Osteoblast (primary cell): ENCODE results near the gene SDHD. TPM values are rescaled to one million over a fixed set of nuclear protein-coding genes. Genes with fewer than 3 reads are reported as not detected.
A peak's percentile ranks its signal among the peaks of the same experiment; 100 is the strongest.

Experiments
- DNase-seq: peaks from one replicate; pipeline ENCODE4 v3.0.0; 2011; ENCODE audit warnings: low spot score, mixed read lengths; ENCODE audit not compliant: insufficient read length; ENCODE audit errors: missing footprints
- H2AFZ ChIP-seq: 2 replicates; pipeline ENCODE4 v1.6.0; 2011; ENCODE audit warnings: mild to moderate bottlenecking, low read length
- H3K27ac ChIP-seq: 2 replicates; pipeline ENCODE4 v1.5.1; 2011; ENCODE audit warnings: mild to moderate bottlenecking, low read depth, low read length, moderate library complexity
- H3K27me3 ChIP-seq: 2 replicates; pipeline ENCODE4 v1.6.0; 2012; ENCODE audit warnings: mild to moderate bottlenecking, control low read depth, inconsistent platforms, low read length, moderate library complexity; ENCODE audit not compliant: insufficient read depth
- H3K36me3 ChIP-seq: 2 replicates; pipeline ENCODE4 v1.5.1; 2011; ENCODE audit warnings: mild to moderate bottlenecking, low read length, control low read depth, moderate library complexity; ENCODE audit not compliant: insufficient read depth
- H3K4me1 ChIP-seq: 2 replicates; pipeline ENCODE4 v1.5.1; 2011; ENCODE audit warnings: mild to moderate bottlenecking, low read length, control low read depth, moderate library complexity; ENCODE audit not compliant: insufficient read depth
- H3K4me2 ChIP-seq: 2 replicates; pipeline ENCODE4 v1.6.0; 2011; ENCODE audit warnings: mild to moderate bottlenecking, low read length; ENCODE audit not compliant: insufficient read depth
- H3K4me3 ChIP-seq: fragments of 200-600 bp; sonication (generic); 3 replicates; pipeline ENCODE4 v1.5.1; 2012; ENCODE audit warnings: mild to moderate bottlenecking, low read length, inconsistent platforms; ENCODE audit not compliant: insufficient read depth
- H3K79me2 ChIP-seq: 2 replicates; pipeline ENCODE4 v1.6.0; 2012; ENCODE audit warnings: mild to moderate bottlenecking, low read length, control low read depth, inconsistent platforms; ENCODE audit not compliant: insufficient read depth
- H3K9me3 ChIP-seq: 2 replicates; pipeline ENCODE4 v1.5.1; 2011; ENCODE audit warnings: low read depth, low read length, control low read depth
- H4K20me1 ChIP-seq: 2 replicates; pipeline ENCODE4 v1.6.0; 2012; ENCODE audit warnings: mild to moderate bottlenecking, low read length, control low read depth; ENCODE audit not compliant: insufficient read depth
- CTCF ChIP-seq: IDR thresholded peaks from 2 replicates; pipeline ENCODE4 v1.5.1; 2011; ENCODE audit warnings: mild to moderate bottlenecking, low read depth, low read length, moderate library complexity; ENCODE audit errors: extremely low read depth
- total RNA-seq: library from RNA; depleted of rRNA; stranded (reverse); fragments of >200 nt; gene quantifications from 2 replicates; pipeline ENCODE4 v1.2.3, GENCODE V29; 2012

SDHD gene
- total RNA-seq, 1 donor, result 100 TPM

DNA sequence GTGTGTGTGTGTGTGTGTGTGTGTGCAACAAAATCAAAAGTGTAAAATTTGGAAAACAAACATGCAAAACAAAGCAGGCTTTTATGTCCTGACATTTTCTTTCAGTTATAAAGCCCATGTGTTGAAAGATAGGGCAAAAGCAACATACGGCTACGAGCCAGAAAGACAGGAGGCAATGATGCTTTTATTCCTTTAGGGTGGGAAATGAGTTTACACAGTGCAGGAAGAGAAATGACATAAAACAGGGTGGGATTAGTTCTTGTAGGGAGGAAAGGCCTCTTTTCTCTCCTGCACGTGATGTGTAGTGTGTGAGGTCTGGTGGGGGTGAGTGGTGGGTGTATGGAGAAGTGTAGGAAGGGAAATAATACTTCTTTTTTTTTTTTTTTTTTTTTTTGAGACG is 47.8 kb downstream of the SDHD start:
- Histone ChIP-seq H3K36me3 (no peaks in the 10 kb centered on the region), H3K27me3 (no peaks in the 10 kb centered on the region), H3K27ac (no peak overlapping the region), H4K20me1 (no peaks in the 10 kb centered on the region), H3K79me2 (no peaks in the 10 kb centered on the region), H2AFZ (no peak overlapping the region), H3K9me3 (no peaks in the 10 kb centered on the region), H3K4me1 (no peaks in the 10 kb centered on the region), H3K4me2 (no peak overlapping the region), H3K4me3 (no peak overlapping the region)
- no peak for TF ChIP-seq CTCF
- peak; percentile 14 for DNase-seq

- Histone ChIP-seq H3K4me1 (no peaks in the 10 kb centered on the region), H4K20me1 (no peaks in the 10 kb centered on the region), H3K79me2 (no peaks in the 10 kb centered on the region), H3K27me3 (no peaks in the 10 kb centered on the region), H3K36me3 (no peaks in the 10 kb centered on the region), H3K9me3 (peaks cover 3% of the 10 kb centered on the region), H3K4me3 (no peak overlapping the region), H3K4me2 (no peak overlapping the region), H3K27ac (no peak overlapping the region), H2AFZ (no peak overlapping the region)
- no peak for DNase-seq
- TF ChIP-seq CTCF, result no peak
Observed at GRCh38 chr11:112143597-112143996, 56.9 kb downstream of the SDHD start.

Other genes with a start within 250 kb of the SDHD start
- gene ALG9, start 215.3 kb upstream of the SDHD start, total RNA-seq, result 35.8 and 36.8 TPM in 2 replicates
- gene FDXACB1, start 207.7 kb upstream of the SDHD start, total RNA-seq, result 1.4 and 1.5 TPM in 2 replicates
- gene CFAP68, start 207.3 kb upstream of the SDHD start, total RNA-seq, result 8.3 and 10.9 TPM in 2 replicates
- gene CRYAB, start 175.1 kb upstream of the SDHD start, total RNA-seq, result 54.3 and 55.4 TPM in 2 replicates
- gene HSPB2, start 174.1 kb upstream of the SDHD start, total RNA-seq, result 2.1 and 2.2 TPM in 2 replicates
- gene C11orf52, start 168.0 kb upstream of the SDHD start, total RNA-seq, result 1.2 and 1.4 TPM in 2 replicates
- 27.4 and 28.6 TPM in 2 replicates for gene DIXDC1, start 149.5 kb upstream of the SDHD start, total RNA-seq
- gene DLAT, start 61.5 kb upstream of the SDHD start, total RNA-seq, result 35.7 and 36.6 TPM in 2 replicates
- 2.7 and 2.9 TPM in 2 replicates for gene PIH1D2, start 12.9 kb upstream of the SDHD start, total RNA-seq
- gene NKAPD1, start 12.6 kb upstream of the SDHD start, total RNA-seq, result 33.9 and 37.6 TPM in 2 replicates
- gene TIMM8B, start 117 bp upstream of the SDHD start, total RNA-seq, result 34.2 and 39.8 TPM in 2 replicates
- 0.59 TPM in 1 of 2 replicates, not detected in the other for gene IL18, start 77.2 kb downstream of the SDHD start, total RNA-seq
- 0.59 TPM in 1 of 2 replicates, not detected in the other for gene TEX12, start 80.5 kb downstream of the SDHD start, total RNA-seq
- 0.72 and 2.4 TPM in 2 replicates for gene BCO2, start 88.6 kb downstream of the SDHD start, total RNA-seq
- gene PTS, start 139.6 kb downstream of the SDHD start, total RNA-seq, result 48.0 and 56.5 TPM in 2 replicates
- not detected in 2 replicates for gene PLET1, start 174.0 kb downstream of the SDHD start, total RNA-seq